HepG2 (cell line): ENCODE data around the gene AMBRA1. TPM values are rescaled to one million over a fixed set of nuclear protein-coding genes. Genes with fewer than 3 reads are reported as not detected.
A peak's percentile ranks its signal among the peaks of the same experiment; 100 is the strongest.

Experiments
- ATAC-seq: fragments of 200-7000 bp; cut with Tn5 transposase; 3 replicates; pipeline ENCODE4 v1.9.1; 2020; ENCODE audit warnings: mild to moderate bottlenecking, moderate library complexity
- BruUV-seq: library from RNA; stranded (reverse); fragments of 400-500 nt; replicated peaks from 2 replicates; lab custom pipeline; 2021; lab: Mats Ljungman, UMichigan
- CTCF ChIA-PET: fragments of 300-600 bp; formaldehyde crosslinking; extraction: SDS; loops from one replicate; lab custom pipeline; 2021; ENCODE audit warnings: low total read pairs, inconsistent platforms, low intra/inter-chr PET ratio; lab: Yijun Ruan, JAX
- POLR2A ChIA-PET: fragments of 350-600 bp; sonication (Branson Sonifier 250); formaldehyde crosslinking; loops from one replicate; lab custom pipeline; 2020; ENCODE audit warnings: antibody characterized with exemption, inconsistent platforms; lab: Yijun Ruan, JAX
- DNase-seq: peaks from one replicate; pipeline ENCODE4 v3.0.0-alpha.2; 2015; ENCODE audit warnings: low spot score
- FAIRE-seq: peaks from 3 replicates; lab custom pipeline; 2011; peaks lifted over from hg19 to GRCh38; lab: Jason Lieb, UNC
- H2AFZ ChIP-seq: one replicate; pipeline ENCODE4 v1.6.1; 2011; ENCODE audit warnings: low read length, inconsistent platforms
- H3K27ac ChIP-seq: fragments of 300-600 bp; 3 replicates; pipeline ENCODE4 v1.8.0; 2011; ENCODE audit warnings: mixed run types, mild to moderate bottlenecking, mixed read lengths, low read length, inconsistent platforms; ENCODE audit not compliant: insufficient read depth; ENCODE audit errors: extremely low read length
- H3K27me3 ChIP-seq, 2 experiments: fragments of 200-600 bp in 1 of 2; 2 replicates in 1 of 2; 3 replicates in 1 of 2; pipeline versions ENCODE4 v1.6.0 to v1.8.0; 2011; ENCODE audit warnings: low read length in 2 of 2, mild to moderate bottlenecking in 2 of 2, moderate library complexity in 2 of 2, inconsistent platforms in 1 of 2; ENCODE audit not compliant: insufficient read depth in 2 of 2, control insufficient read depth in 1 of 2
- H3K36me3 ChIP-seq, 2 experiments: fragments of 200-600 bp in 1 of 2; replicated peaks in 1 of 2; 2 replicates in 1 of 2; 3 replicates in 1 of 2; pipeline versions ENCODE4 v1.5.1 to v1.8.0; 2011; ENCODE audit warnings: low read length in 2 of 2, inconsistent platforms in 1 of 2; ENCODE audit not compliant: insufficient read depth in 2 of 2, control insufficient read depth in 1 of 2
- H3K4me1 ChIP-seq: 2 replicates; pipeline ENCODE4 v1.5.1; 2012; ENCODE audit warnings: low read length, inconsistent platforms; ENCODE audit not compliant: insufficient read depth
- H3K4me2 ChIP-seq: 2 replicates; pipeline ENCODE4 v1.6.0; 2011; ENCODE audit warnings: low read depth, low read length, inconsistent platforms
- H3K4me3 ChIP-seq, 3 experiments: fragments of 200-600 bp in 1 of 3; sonication (generic), shearing (Covaris generic) in 1 of 3; replicated peaks in 1 of 3; 2 replicates each; pipeline ENCODE4 v1.5.1; 2011 to 2016; ENCODE audit warnings: low read length in 3 of 3, inconsistent platforms in 2 of 3, low read depth in 2 of 3, mild to moderate bottlenecking in 2 of 3, control low read depth in 1 of 3, mixed read lengths in 1 of 3; ENCODE audit not compliant: insufficient read depth in 1 of 3
- H3K79me2 ChIP-seq: one replicate; pipeline ENCODE4 v1.6.1; 2011; ENCODE audit warnings: low read length, inconsistent platforms; ENCODE audit not compliant: insufficient read depth
- H3K9ac ChIP-seq: 2 replicates; pipeline ENCODE4 v1.6.0; 2011; ENCODE audit warnings: mild to moderate bottlenecking, low read depth, low read length, inconsistent platforms; ENCODE audit not compliant: insufficient read depth
- H3K9me3 ChIP-seq: 2 replicates; pipeline ENCODE4 v1.5.1; 2012; ENCODE audit warnings: mild to moderate bottlenecking, low read length
- H4K20me1 ChIP-seq: 2 replicates; pipeline ENCODE4 v1.6.0; 2011; ENCODE audit warnings: inconsistent platforms, mild to moderate bottlenecking, low read length, moderate library complexity; ENCODE audit not compliant: insufficient read depth
- AGO2 ChIP-seq: fragments of 200-400 bp; formaldehyde crosslinking; optimal IDR thresholded peaks from 2 replicates; pipeline ENCODE3; 2017; ENCODE audit warnings: mild to moderate bottlenecking, low read depth, low read length, moderate library complexity
- CCDC6 ChIP-seq: sonication (generic); formaldehyde crosslinking; IDR thresholded peaks from 2 replicates; pipeline ENCODE4 v1.8.1; 2022; ENCODE audit warnings: mild to moderate bottlenecking, missing genetic modification reagents, moderate library complexity
- CEBPG ChIP-seq: IDR thresholded peaks from 2 replicates; pipeline ENCODE4 v1.6.1; 2016
- FOXM1 ChIP-seq: sonication (generic); formaldehyde crosslinking; IDR thresholded peaks from 2 replicates; pipeline ENCODE4 v1.5.0; 2020; ENCODE audit warnings: missing genetic modification reagents
- HNF4G ChIP-seq, 2 experiments: sonication (generic) in 1 of 2; formaldehyde crosslinking in 1 of 2; IDR thresholded peaks; 2 replicates each; pipeline versions ENCODE4 v1.4.0 to v1.6.1; 2011 to 2020; ENCODE audit warnings: borderline replicate concordance in 2 of 2, low read depth in 2 of 2, mild to moderate bottlenecking in 2 of 2, low read length in 1 of 2, missing genetic modification reagents in 1 of 2, moderate library complexity in 1 of 2
- POLR2G ChIP-seq: fragments of 200-400 bp; formaldehyde crosslinking; IDR thresholded peaks from 2 replicates; pipeline ENCODE4 v1.6.1; 2018; ENCODE audit warnings: mild to moderate bottlenecking, low read depth, low read length, moderate library complexity
- RBM39 ChIP-seq: fragments of 200-400 bp; formaldehyde crosslinking; IDR thresholded peaks from one replicate; pipeline ENCODE4 v1.6.1; 2018; ENCODE audit warnings: antibody characterized with exemption, mild to moderate bottlenecking, low read depth, low read length; ENCODE audit not compliant: poor library complexity, severe bottlenecking
- RFX3 ChIP-seq: IDR thresholded peaks from 2 replicates; pipeline ENCODE4 v1.6.1; 2016; ENCODE audit warnings: missing biosample characterization, missing genetic modification reagents
- SIX1 ChIP-seq: sonication (generic); formaldehyde crosslinking; IDR thresholded peaks from 2 replicates; pipeline ENCODE4 v1.4.0; 2020; ENCODE audit warnings: missing genetic modification reagents, borderline replicate concordance
- SMAD1 ChIP-seq: sonication (generic); formaldehyde crosslinking; IDR thresholded peaks from 2 replicates; pipeline ENCODE4 v1.4.0; 2020; ENCODE audit warnings: missing genetic modification reagents, low read depth, mild to moderate bottlenecking, borderline replicate concordance
- SRSF4 ChIP-seq: fragments of 200-400 bp; formaldehyde crosslinking; IDR thresholded peaks from one replicate; pipeline ENCODE4 v1.6.1; 2018; ENCODE audit warnings: mild to moderate bottlenecking, low read depth, low read length, moderate library complexity; ENCODE audit not compliant: poor library complexity, severe bottlenecking
- SRSF9 ChIP-seq: fragments of 200-400 bp; formaldehyde crosslinking; IDR thresholded peaks from 2 replicates; pipeline ENCODE4 v1.6.1; 2018; ENCODE audit warnings: borderline replicate concordance, mild to moderate bottlenecking, low read depth, low read length; ENCODE audit not compliant: insufficient read depth, poor library complexity, severe bottlenecking
- TBX3 ChIP-seq: fragments of 450-650 bp; IDR thresholded peaks from 2 replicates; pipeline ENCODE4 v1.6.1; 2017; ENCODE audit warnings: antibody characterized with exemption, mild to moderate bottlenecking, inconsistent platforms, borderline replicate concordance
- U2AF2 ChIP-seq: fragments of 200-400 bp; formaldehyde crosslinking; IDR thresholded peaks from 2 replicates; pipeline ENCODE4 v1.6.1; 2017; ENCODE audit warnings: low read depth, mild to moderate bottlenecking, low read length
- ZNF124 ChIP-seq: sonication (generic); formaldehyde crosslinking; IDR thresholded peaks from 2 replicates; pipeline ENCODE4 v1.4.0; 2020; ENCODE audit warnings: missing genetic modification reagents
- ZNF225 ChIP-seq: sonication (generic); formaldehyde crosslinking; IDR thresholded peaks from 2 replicates; pipeline ENCODE4 v1.4.0; 2020; ENCODE audit warnings: mild to moderate bottlenecking, missing genetic modification reagents
- ZNF260 ChIP-seq: sonication (generic); formaldehyde crosslinking; IDR thresholded peaks from 2 replicates; pipeline ENCODE4 v1.4.0; 2020; ENCODE audit warnings: missing genetic modification reagents, low read depth, mild to moderate bottlenecking, borderline replicate concordance
- ZNF3 ChIP-seq: IDR thresholded peaks from 2 replicates; pipeline ENCODE4 v1.7.0; 2017; ENCODE audit warnings: inconsistent platforms
- ZNF605 ChIP-seq: sonication (generic); formaldehyde crosslinking; IDR thresholded peaks from 2 replicates; pipeline ENCODE4 v1.8.0; 2022; ENCODE audit warnings: mild to moderate bottlenecking, missing genetic modification reagents
- ZNF687 ChIP-seq: sonication (generic); formaldehyde crosslinking; IDR thresholded peaks from 2 replicates; pipeline ENCODE4 v1.5.1; 2020; ENCODE audit warnings: mild to moderate bottlenecking, missing genetic modification reagents, moderate library complexity
- ZNF784 ChIP-seq: sonication (generic); formaldehyde crosslinking; IDR thresholded peaks from 2 replicates; pipeline ENCODE4 v1.5.1; 2020; ENCODE audit warnings: missing genetic modification reagents, mild to moderate bottlenecking, borderline replicate concordance
- WGBS: methylation state at CpG from one replicate; pipeline ENCODE4 v1.1.6; 2017; ENCODE audit warnings: low lambda C conversion rate; 5-methylcytosine and 5-hydroxymethylcytosine counted together
- in situ Hi-C: cut with HindIII; loops from 2 replicates; pipeline ENCODE4 v1.10.0; 2017; ENCODE audit warnings: low pct_unique_long_range_greater_than_20kb; ENCODE audit not compliant: extremely low pct_ligation_motif_present
- intact Hi-C: fragments of 100-400 bp; cut with micrococcal nuclease; formaldehyde crosslinking; loops from one replicate; pipeline ENCODE4 v1.10.0; 2022; ENCODE audit not compliant: unreplicated experiment
- polyA plus RNA-seq, 8 experiments: library from polyadenylated mRNA; depleted of rRNA in 3 of 8; stranded (reverse) in 7 of 8; unstranded in 1 of 8; fragments of >200 nt; fragmentation: Illumina TruSeq in 4 of 8; extraction: Trizol in 4 of 8; gene quantifications; 2 replicates each; pipeline versions ENCODE4 v1.2.1 to v1.2.3, GENCODE V29; 2011 to 2016; ENCODE audit warnings: low read depth in 4 of 8, missing spikeins in 1 of 8, mixed read lengths in 1 of 8; ENCODE audit not compliant: insufficient read depth in 1 of 8
- total RNA-seq, 5 experiments: library from RNA; depleted of rRNA; stranded (reverse); fragments of >200 nt; fragmentation: Illumina TruSeq; extraction: Trizol; gene quantifications; 2 replicates each; pipeline ENCODE4 v1.2.3, GENCODE V29; 2016; ENCODE audit warnings: low read depth in 1 of 5

AMBRA1 gene
- total and polyA plus RNA-seq, 2 of the 13 experiments (the other 11 are each of a cell fraction or from before 2014, with no cell fraction given) = 15.7 to 26.0 TPM

- FAIRE-seq (no peak), ATAC-seq (no peak), DNase-seq (no peak)
- H3K27ac ChIP-seq = no peak overlapping the region
- no peaks in the 10 kb centered on the region for H3K79me2 ChIP-seq
- H2AFZ ChIP-seq = no peak overlapping the region
- in situ Hi-C loops = no loop called here
- ChIA-PET POLR2A (no interaction called here), CTCF (interaction anchor here (0.7 to 1.2 kb wide), 2 partner anchors 121 to 129 kb away, joined by 3 to 4 read pairs; no protein-coding TSS in a partner anchor)
- no TSS peak for BruUV-seq
- peaks cover 17% of the 10 kb centered on the region for H3K4me1 ChIP-seq
- H4K20me1 ChIP-seq = no peaks in the 10 kb centered on the region
- no peaks in the 10 kb centered on the region for H3K27me3 ChIP-seq
- no peaks in the 10 kb centered on the region for H3K9me3 ChIP-seq
- H3K9ac ChIP-seq = no peak overlapping the region
- WGBS = no CpG with 5 or more reads among the region's 12 CpGs
- H3K4me2 ChIP-seq = no peak overlapping the region
- no peak overlapping the region for H3K4me3 ChIP-seq
- intact Hi-C loops = no loop called here
- peaks cover 1 to 14% of the 10 kb centered on the region in 2 experiments; a peak in 2 of 5 replicates for H3K36me3 ChIP-seq
- TF ChIP-seq HNF4G (IDR thresholded peaks at IDR 0.05; ENCODE audit: borderline replicate concordance, low read depth, low read length) = no peak
- TF ChIP-seq HNF4G (CRISPR knock-in tag; IDR thresholded peaks at IDR 0.05; ENCODE audit: borderline replicate concordance, low read depth) = no peak
- no peak for TF ChIP-seq SRSF4
- no peak for TF ChIP-seq ZNF605
- no peak for TF ChIP-seq SMAD1 (CRISPR knock-in tag)
- TF ChIP-seq SRSF9 = no peak
- no peak for TF ChIP-seq U2AF2
- TF ChIP-seq AGO2 = no peak
- no peak for TF ChIP-seq CEBPG (CRISPR knock-in tag)
- TF ChIP-seq ZNF225 = no peak
- TF ChIP-seq ZNF687 (CRISPR knock-in tag) = 0 out of 2 replicates have a peak, but pooled peaks have one; percentile 7
- TF ChIP-seq SIX1 (CRISPR knock-in tag) = no peak
- no peak for TF ChIP-seq ZNF3
- TF ChIP-seq FOXM1 (CRISPR knock-in tag) = no peak
- TF ChIP-seq ZNF260 = no peak
- no peak for TF ChIP-seq ZNF784 (CRISPR knock-in tag)
- TF ChIP-seq POLR2G = no peak
- TF ChIP-seq CCDC6 = no peak
- no peak for TF ChIP-seq TBX3
- no peak for TF ChIP-seq ZNF124
- no peak for TF ChIP-seq RBM39
- no peak for TF ChIP-seq RFX3
Observed at GRCh38 chr11:46367916-46368267, 225.9 kb downstream of the AMBRA1 start.
